ENCODE results near the gene MRPL48. TPM values are rescaled to one million over a fixed set of nuclear protein-coding genes. Genes with fewer than 3 reads are reported as not detected.

Gene MRPL48
- total RNA-seq, 1 experiment from 2014 or later = 119 TPM

DNA sequence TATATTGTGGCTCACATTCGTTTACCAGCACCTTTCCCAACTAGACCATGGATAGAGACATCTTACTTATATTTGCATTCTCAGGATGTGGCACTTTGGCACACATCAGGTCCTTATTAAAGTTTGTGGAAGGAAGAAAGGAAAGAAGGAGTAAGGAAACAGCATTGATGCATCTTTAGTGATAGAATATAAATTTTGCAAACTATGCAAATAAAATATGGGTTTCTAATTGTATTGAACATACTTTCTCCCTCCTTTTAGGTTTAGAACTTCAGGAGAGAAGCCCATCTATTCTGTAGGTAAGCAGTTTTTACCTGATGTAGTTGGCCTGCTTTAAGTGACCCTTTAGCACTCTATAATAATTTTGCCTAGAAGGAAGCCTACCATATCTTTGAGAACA, 20.4 kb downstream of the MRPL48 start:
- in situ Hi-C loops (cut with HindIII; ENCODE audit: low pct_unique_long_range_greater_than_20kb, low sequenced_read_pairs) = no loop called here
- DNase-seq (ENCODE audit: low read depth, low spot score) = no peak

DNA sequence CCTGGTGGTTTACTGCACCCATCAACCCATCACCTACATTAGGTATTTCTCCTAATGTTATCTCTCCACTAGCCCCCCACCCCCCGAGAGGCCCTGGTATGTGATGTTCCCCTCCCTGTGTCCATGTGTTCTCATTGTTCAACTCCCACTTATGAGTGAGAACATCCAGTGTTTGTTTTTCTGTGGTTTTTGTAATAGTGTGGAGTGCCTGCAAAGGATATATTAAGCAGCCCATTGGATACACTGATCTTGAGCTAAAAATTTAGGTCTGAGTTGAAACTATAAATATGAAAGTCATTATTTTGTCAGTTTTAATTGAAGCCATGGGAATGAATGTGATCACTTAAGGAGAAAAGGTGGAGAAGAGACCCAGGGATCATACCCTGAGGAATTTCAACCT, 23.0 kb downstream of the MRPL48 start:
- in situ Hi-C loops (cut with HindIII; ENCODE audit: low pct_unique_long_range_greater_than_20kb, low sequenced_read_pairs) = no loop called here
- no peak for DNase-seq (ENCODE audit: low read depth, low spot score)

DNA sequence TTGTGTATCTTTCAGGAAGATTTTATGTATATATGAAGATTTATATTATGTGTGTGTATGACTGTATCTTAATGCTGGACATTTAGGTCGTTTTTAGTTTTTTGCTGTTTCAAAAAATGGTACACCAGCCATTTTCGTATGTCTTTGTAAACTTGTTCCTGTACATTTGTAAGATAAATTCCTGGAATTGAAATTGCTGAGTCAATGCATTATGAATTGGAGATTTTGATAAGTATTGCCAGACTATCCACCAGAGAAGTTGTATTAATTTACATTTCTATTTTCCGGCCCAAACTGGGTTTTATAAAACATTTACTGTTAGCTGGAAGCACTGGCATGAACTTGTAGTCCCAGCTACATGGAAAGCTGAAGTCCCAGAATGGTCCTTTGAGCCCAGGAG, 24.6 kb downstream of the MRPL48 start:
- in situ Hi-C loops (cut with HindIII; ENCODE audit: low pct_unique_long_range_greater_than_20kb, low sequenced_read_pairs) = no loop called here
- no peak for DNase-seq (ENCODE audit: low read depth, low spot score)

DNA sequence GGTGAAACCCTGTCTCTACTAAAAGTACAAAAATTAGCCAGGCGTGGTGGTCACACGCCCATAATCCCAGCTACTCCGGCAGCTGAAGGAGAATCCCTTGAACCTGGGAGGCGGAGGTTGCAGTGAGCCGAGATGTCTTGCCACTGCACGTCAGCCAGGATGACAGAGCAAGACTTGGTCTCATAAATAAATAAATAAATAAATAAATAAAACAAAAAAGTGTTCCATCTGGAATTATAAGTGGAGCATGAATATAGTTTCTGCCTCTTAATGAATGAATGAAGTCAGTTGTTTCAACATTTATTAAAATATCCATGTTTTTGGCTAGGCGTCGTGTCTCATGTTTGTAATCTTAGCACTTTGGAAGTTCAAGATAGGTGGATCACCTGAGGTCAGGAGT, 27.1 kb downstream of the MRPL48 start:
- in situ Hi-C loops (cut with HindIII; ENCODE audit: low pct_unique_long_range_greater_than_20kb, low sequenced_read_pairs) = no loop called here
- no peak for DNase-seq (ENCODE audit: low read depth, low spot score)

DNA sequence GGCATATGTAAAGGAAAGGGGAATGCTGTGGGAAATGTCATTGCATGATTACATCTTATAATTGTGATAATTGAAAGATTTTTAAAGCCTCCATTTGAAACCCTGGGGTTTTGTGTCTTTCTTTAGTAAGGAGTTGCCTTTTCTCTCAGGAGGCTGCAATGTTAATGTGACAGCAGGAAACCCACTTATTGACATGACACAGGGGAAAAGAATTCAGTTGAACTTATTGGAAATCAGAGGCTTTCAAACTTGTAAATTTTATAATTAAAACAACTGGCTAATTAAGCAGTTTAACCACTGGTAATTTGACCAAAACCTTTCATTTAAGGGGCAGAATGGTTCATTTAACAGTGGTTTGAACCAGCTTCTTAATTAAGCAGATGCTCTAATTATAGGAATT, 31.2 kb downstream of the MRPL48 start:
- DNase-seq (ENCODE audit: low read depth, low spot score) = no peak
- in situ Hi-C loops (cut with HindIII; ENCODE audit: low pct_unique_long_range_greater_than_20kb, low sequenced_read_pairs) = no loop called here

DNA sequence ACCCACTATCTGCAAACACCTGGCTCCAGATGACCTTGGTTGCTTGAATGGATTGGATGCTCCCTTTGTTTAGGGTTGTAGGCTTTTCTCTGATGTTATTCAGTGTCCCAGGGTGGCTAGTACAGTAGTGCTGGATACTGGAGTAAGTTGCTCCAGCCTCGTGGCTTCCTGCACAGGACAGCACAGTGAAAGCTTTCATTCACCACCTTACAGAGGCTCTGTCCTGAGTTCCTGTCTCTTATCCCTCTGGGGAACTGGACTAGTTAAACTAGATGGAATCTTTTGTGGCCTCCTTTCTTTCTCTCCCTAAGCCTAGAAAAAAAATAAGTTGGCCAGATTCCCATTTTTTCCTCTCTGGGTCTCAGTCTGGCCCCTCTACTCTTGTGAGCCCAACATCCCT, 42.6 kb downstream of the MRPL48 start:
- in situ Hi-C loops (cut with HindIII; ENCODE audit: low pct_unique_long_range_greater_than_20kb, low sequenced_read_pairs) = no loop called here
- peak; percentile 93 for DNase-seq (ENCODE audit: low read depth, low spot score)

DNA sequence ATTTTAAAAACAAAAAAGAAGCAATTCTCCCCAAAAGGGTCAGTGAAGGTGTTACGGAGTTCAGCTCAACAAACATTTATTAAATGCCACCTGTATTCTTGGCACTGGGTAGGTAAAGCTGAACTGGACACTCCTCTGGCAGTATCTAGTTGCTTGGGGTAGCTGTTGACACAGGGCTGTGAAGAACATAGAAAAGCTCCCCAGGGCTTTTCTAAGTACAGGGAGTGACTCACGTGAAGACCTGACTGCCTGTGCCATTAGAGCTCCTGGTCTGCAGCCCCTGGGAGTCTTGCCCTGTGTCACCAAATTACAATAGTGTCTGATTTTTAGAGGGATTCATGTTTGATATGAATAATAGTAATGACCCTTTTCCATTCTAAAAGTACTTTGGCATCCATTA, 45.4 kb downstream of the MRPL48 start:
- no peak for DNase-seq (ENCODE audit: low read depth, low spot score)
- in situ Hi-C loops (cut with HindIII; ENCODE audit: low pct_unique_long_range_greater_than_20kb, low sequenced_read_pairs) = no loop called here

DNA sequence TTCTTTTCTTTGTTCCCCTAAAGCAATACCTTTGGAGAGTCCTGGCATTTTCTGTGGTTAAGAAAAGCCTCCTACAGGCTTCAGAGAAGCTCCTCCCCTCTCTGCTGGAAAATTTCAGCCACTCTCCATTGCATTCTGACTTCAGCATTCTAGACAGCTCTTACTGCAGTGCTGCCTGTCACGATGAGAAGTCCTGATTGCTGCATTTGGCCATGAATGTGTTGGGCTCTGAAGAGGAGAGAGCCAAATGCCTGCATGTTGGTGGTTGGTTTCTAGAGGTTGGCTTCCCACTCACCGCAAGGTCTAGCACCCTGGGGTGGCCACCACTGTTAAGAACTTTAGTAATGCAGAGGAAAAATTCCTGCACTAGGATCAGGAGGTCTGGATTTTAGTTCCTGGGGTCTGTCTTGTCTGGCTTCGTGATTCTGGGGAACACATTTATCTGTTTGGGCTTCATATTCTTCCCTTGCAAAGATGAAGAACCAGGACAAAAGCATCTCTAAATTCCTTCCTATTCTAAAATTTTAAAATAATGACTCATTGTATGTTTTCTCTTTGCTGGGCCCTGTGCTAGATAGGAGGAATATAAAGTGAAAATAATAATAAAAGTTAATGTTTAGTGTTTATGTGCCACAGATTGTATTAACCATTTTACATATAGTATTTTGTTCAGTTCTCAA, 50.9 kb downstream of the MRPL48 start:
- in situ Hi-C loops (cut with HindIII; ENCODE audit: low pct_unique_long_range_greater_than_20kb, low sequenced_read_pairs) = no loop called here
- peak; percentile 16 for DNase-seq (ENCODE audit: low read depth, low spot score)

DNA sequence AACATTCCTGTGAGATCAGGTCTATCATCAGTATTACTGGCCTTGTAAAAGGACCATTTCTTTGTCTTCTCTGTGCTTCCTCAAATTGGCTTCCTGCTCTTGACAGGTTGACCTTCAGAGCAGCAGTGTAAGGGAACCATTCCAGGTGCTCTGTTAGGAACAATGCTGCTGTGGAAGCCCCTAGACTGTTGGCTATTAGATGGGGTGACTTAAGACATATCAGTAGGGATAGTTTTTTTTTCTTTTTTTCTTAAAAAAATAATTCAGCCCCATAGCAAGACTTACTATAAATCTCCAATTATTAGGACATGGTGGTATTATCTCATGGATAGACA, 51.4 kb downstream of the MRPL48 start:
- in situ Hi-C loops (cut with HindIII; ENCODE audit: low pct_unique_long_range_greater_than_20kb, low sequenced_read_pairs) = no loop called here
- no peak for DNase-seq (ENCODE audit: low read depth, low spot score)

DNA sequence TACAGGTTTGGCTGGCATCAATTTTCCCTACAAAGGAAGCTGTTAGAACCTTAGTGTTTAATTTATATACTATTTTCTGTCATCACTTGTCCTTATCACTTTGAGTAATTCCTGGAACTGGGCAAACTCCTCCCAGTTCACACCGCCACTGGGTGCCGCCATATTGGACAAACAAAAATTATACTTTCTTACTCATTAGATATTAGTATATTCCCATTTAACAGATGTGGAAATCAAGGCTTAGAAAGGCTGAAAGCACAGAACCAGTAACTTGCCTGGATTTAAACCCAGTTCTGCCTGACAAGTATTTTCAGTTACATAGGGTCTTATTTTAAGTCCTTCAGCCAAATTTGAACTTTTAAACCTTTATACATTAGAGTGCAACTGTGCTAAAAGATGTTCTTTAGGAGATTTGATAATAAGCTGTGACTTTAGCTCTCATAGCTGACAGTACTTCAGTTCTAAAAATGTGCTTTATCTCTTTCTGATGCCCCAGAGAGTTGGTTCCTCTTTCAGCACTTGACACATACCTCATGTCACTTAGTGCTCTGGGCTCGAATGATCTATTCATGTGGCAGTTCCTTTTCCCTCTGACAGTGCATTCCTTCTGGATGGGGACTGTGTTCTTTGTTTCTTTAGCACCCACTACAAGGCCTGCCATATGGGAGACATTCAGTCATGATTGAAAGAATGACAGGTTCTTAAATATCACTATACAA, 63.5 kb downstream of the MRPL48 start:
- in situ Hi-C loops (cut with HindIII; ENCODE audit: low pct_unique_long_range_greater_than_20kb, low sequenced_read_pairs) = no loop called here
- DNase-seq (ENCODE audit: low read depth, low spot score) = no peak

DNA sequence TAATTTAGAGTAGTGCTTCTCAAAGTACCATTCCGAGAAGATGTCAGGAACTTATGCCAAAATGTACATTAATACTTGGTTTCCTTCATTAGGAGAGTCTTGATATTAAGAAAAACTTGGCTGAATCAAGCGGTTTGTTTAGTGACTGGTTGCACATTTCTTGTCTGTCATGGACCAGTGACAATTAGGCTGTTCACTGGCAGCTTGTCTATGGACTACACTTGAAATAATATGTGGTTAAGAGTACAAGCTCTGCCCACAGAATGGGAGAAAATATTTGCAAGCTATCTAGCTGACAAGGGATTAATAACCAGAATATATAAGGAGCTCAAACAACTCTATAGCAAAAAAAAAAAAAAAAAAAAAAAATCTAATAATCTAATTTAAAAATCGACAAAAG, 64.4 kb downstream of the MRPL48 start:
- in situ Hi-C loops (cut with HindIII; ENCODE audit: low pct_unique_long_range_greater_than_20kb, low sequenced_read_pairs) = no loop called here
- DNase-seq (ENCODE audit: low read depth, low spot score) = no peak

DNA sequence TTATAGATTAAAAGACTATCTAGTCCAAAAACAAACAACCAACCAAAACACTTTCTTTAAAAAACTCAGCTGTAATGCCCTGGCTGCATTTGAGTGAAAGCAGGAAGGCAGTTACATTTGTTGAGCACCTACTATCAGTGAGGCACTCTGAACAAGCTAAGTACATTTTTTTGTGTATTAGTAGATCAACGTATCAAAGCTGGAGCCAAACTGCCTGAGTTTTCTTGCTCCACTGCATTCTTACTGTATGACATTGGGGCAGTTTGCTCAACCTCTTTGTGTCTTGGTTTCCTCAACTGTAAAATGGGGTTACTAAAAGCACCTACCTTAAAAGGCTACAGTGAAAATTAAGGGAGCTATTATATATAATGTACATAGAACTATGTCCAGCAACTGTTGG, 67.0 kb downstream of the MRPL48 start:
- DNase-seq (ENCODE audit: low read depth, low spot score) = no peak
- in situ Hi-C loops (cut with HindIII; ENCODE audit: low pct_unique_long_range_greater_than_20kb, low sequenced_read_pairs) = no loop called here

DNA sequence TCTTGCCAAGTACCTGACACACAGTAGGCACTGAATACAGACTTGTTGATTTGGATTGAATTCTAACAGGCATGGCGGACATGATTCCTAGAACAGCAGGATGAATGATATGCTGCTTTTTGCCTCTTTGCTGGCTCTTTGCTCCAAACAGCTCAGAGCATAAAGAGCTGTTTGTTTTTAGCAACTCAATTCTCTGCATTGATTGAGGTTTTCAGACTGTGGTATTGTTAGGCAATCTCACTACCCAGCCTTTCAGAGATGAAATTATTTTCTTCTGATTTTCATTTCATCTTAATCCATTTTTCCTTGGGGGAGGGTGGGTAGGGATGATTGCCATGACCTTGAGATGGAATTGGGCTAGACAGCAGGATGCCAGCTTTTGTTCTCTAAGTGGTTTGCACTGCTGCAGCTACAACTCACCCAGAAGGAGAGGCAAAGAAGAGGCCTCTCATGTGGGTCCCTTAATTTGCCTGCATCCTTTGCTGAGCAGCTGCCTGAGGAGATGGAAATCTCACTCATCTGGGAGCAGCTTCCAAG, 68.4 kb downstream of the MRPL48 start:
- peak; percentile 90 for DNase-seq (ENCODE audit: low read depth, low spot score)
- in situ Hi-C loops (cut with HindIII; ENCODE audit: low pct_unique_long_range_greater_than_20kb, low sequenced_read_pairs) = no loop called here

DNA sequence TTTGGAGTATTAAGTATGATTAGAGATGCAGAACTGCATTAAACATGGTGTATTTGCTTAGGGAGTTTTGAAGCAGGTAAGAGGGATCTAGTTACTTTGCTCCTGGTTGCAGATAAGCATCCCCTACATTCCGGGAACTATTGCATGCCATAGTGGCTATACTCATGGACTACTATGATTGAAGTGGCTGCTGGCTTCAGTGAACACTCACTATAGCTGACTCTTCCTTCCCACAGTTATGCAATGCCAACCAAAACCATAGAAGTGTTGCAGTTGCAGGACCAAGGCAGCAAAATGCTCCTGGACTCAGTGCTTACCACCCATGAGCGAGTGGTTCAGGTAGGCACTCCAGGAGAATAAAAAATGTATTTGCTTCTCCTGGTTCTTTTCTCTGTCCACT, 72.0 kb downstream of the MRPL48 start:
- in situ Hi-C loops (cut with HindIII; ENCODE audit: low pct_unique_long_range_greater_than_20kb, low sequenced_read_pairs) = no loop called here
- no peak for DNase-seq (ENCODE audit: low read depth, low spot score)

DNA sequence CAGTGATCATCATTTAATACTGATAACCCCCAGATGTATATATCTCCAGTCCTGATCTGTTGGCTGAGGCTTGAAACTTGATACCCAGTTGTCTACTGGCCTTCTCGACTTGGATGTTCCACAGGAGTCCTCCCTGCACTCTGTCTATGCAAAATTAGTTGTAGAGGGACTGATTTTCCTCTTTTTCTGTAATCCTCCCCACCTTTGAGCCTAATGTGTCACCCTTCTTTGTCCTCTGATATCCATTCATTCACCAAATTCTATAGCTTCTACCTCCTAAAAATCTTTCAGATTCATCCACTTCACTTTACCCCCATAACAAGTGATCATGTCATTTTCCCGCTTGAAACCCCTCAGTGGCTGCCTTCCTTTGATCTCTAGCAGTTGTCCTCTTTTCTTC, 72.5 kb downstream of the MRPL48 start:
- in situ Hi-C loops (cut with HindIII; ENCODE audit: low pct_unique_long_range_greater_than_20kb, low sequenced_read_pairs) = no loop called here
- no peak for DNase-seq (ENCODE audit: low read depth, low spot score)

DNA sequence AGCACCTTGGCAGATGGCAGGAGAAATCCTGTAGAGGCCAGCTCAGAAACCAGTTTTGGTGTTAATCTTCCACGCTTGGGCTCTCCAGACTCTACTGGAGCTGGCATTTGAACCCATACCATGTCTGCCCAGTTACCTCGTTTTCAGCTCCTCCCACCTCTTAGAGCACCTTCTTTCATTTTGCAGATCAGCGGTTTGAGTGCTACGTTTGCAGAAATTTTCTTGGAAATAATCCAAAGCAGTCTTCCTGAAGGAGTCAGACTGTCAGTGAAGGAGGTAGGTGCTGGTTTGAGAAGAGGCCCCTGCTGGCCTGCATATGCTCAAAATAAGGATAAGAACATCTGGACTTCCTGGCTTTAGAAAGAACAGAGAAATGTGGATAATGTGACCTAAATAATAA, 75.3 kb downstream of the MRPL48 start:
- in situ Hi-C loops (cut with HindIII; ENCODE audit: low pct_unique_long_range_greater_than_20kb, low sequenced_read_pairs) = no loop called here

DNA sequence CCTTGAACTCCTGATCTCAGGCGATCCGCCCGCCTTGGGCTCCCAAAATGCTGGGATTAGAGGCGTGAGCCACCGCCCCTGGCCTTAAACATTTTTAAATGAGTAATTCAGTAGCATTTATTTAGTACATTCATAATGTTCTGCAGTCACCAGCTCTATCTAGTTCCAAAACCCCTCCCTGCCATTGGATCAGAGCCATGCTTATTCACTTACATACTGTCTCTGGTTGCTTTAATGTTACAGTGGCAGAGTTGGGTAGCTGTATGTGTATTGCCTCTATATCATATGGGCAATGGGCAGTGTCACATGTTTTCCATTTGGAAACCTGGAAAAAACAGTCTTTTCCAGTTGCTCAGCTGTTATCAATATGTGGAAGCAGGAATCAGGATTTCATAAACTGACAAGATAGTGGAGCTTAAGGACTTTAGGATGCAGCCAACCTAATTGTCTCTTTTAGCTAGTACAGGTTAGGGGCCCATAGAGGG, 78.5 kb downstream of the MRPL48 start:
- in situ Hi-C loops (cut with HindIII; ENCODE audit: low pct_unique_long_range_greater_than_20kb, low sequenced_read_pairs) = no loop called here
- peak; percentile 40 for DNase-seq (ENCODE audit: low read depth, low spot score)

More for the DNA sequence above, 75.3 kb downstream of the MRPL48 start:
- DNase-seq (ENCODE audit: low read depth, low spot score) = no peak

DNA sequence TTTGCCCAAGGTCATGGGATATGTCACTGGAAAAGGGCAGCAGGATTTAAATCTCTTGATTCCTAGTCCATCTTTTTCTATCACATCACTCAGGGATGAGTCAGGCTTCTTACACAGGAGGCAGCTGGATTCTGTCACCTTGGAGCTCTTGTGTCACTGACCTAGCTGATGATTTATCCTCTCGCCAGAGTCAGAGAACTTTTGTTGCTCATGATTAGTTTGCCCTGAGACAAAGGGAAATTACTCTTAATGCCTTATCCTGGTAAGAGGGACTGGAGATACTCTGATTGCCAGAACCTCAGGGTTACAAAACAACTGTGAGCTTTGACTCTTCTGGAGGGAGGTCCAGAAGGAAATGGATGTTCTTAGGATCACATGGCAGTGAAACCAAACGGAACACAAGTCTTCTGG, 78.9 kb downstream of the MRPL48 start:
- in situ Hi-C loops (cut with HindIII; ENCODE audit: low pct_unique_long_range_greater_than_20kb, low sequenced_read_pairs) = no loop called here
- DNase-seq (ENCODE audit: low read depth, low spot score) = no peak

DNA sequence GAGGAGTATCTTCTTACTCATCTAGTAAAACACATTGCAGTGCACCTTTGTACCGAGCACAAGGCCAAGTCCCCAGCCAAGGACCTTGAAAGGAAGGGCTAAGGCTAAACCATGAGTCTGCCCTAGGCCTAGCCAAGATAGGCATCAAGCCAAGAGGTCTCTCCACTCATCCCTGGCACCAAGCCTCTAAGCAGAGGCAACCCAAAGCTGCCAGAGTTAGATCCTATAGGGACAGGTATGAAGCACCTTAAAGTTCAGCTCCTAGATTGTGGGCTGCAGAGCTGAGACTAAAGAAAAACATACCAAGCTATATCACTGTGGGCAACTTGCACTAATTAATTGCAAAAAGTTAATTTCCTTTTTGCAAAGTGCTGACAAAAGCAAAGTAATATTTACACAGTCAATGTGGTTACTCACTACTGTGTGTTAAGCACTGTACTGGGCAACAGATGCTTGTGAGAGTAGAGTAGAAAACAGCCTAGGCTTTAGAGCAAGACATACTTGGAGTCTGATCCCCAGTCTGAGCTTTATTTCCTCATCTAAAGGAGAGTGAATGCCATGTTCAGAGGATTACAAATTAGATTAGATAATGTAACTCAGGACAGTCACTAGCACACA, 81.8 kb downstream of the MRPL48 start:
- DNase-seq (ENCODE audit: low read depth, low spot score) = no peak
- in situ Hi-C loops (cut with HindIII; ENCODE audit: low pct_unique_long_range_greater_than_20kb, low sequenced_read_pairs) = no loop called here

Data from SK-MEL-5 (cell line).